HG03135 (cell line): ENCODE measurements around the gene WIZ.
"Not testable (repeated sequence)": the region's sequence is repeated elsewhere in the genome, so short reads cannot be mapped to it uniquely, and the experiment has no call there.

ENCODE experiments used
- ATAC-seq: cut with Tn5 transposase; IDR thresholded peaks from one replicate; pipeline ENCODE4 v1.9.1; 2021; ENCODE audit warnings: mild to moderate bottlenecking, moderate library complexity; ENCODE audit not compliant: unreplicated experiment

Gene WIZ

GRCh38 chr19:15417699-15418098, 32.1 kb downstream of the WIZ start:
- no peak for ATAC-seq

- ATAC-seq, result no peak
Observed at GRCh38 chr19:15412832-15413231, 36.9 kb downstream of the WIZ start.

GRCh38 chr19:15411351-15411750, 38.4 kb downstream of the WIZ start:
- not testable (repeated sequence) for ATAC-seq

GRCh38 chr19:15404780-15405211, 45.0 kb downstream of the WIZ start:
- no peak for ATAC-seq

GRCh38 chr19:15404097-15404779, 45.5 kb downstream of the WIZ start:
- ATAC-seq, result no peak

- ATAC-seq, result no peak
Observed at GRCh38 chr19:15403151-15403531, 46.6 kb downstream of the WIZ start.

GRCh38 chr19:15402411-15403150, 47.2 kb downstream of the WIZ start:
- no peak for ATAC-seq

GRCh38 chr19:15401397-15401710, 48.4 kb downstream of the WIZ start:
- ATAC-seq, result no peak

- ATAC-seq, result no peak
Observed at GRCh38 chr19:15400521-15401396, 49.0 kb downstream of the WIZ start.

GRCh38 chr19:15399635-15400034, 50.1 kb downstream of the WIZ start:
- no peak for ATAC-seq

- no peak for ATAC-seq
Observed at GRCh38 chr19:15399234-15399515, 50.6 kb downstream of the WIZ start.

GRCh38 chr19:15398501-15399233, 51.1 kb downstream of the WIZ start:
- ATAC-seq, result no peak

GRCh38 chr19:15397782-15398181, 52.0 kb downstream of the WIZ start:
- ATAC-seq, result no peak

- ATAC-seq, result no peak
Observed at GRCh38 chr19:15397236-15397635, 52.5 kb downstream of the WIZ start.

- no peak for ATAC-seq
Observed at GRCh38 chr19:15396436-15396835, 53.3 kb downstream of the WIZ start.

GRCh38 chr19:15395251-15395650, 54.5 kb downstream of the WIZ start:
- not testable (repeated sequence) for ATAC-seq

GRCh38 chr19:15394426-15394825, 55.3 kb downstream of the WIZ start:
- no peak for ATAC-seq

GRCh38 chr19:15393963-15394362, 55.8 kb downstream of the WIZ start:
- no peak for ATAC-seq

- ATAC-seq, result no peak
Observed at GRCh38 chr19:15390814-15391213, 58.9 kb downstream of the WIZ start.

GRCh38 chr19:15381864-15382263, 67.9 kb downstream of the WIZ start:
- no peak for ATAC-seq

- no peak for ATAC-seq
Observed at GRCh38 chr19:15381429-15381828, 68.3 kb downstream of the WIZ start.
